ENCODE data around the gene RPS18. TPM values are rescaled to one million over a fixed set of nuclear protein-coding genes. Genes with fewer than 3 reads are reported as not detected.
"Not testable (repeated sequence)": the region's sequence is repeated elsewhere in the genome, so short reads cannot be mapped to it uniquely, and the experiment has no call there.

RPS18 gene
- polyA plus RNA-seq (2014; cell fraction: cytosol; rRNA removed) = 7,428 and 7,555 TPM in 2 replicates
- 3,035 and 5,193 TPM in 2 replicates for polyA plus RNA-seq (2014; cell fraction: nucleus; rRNA removed)

DNA sequence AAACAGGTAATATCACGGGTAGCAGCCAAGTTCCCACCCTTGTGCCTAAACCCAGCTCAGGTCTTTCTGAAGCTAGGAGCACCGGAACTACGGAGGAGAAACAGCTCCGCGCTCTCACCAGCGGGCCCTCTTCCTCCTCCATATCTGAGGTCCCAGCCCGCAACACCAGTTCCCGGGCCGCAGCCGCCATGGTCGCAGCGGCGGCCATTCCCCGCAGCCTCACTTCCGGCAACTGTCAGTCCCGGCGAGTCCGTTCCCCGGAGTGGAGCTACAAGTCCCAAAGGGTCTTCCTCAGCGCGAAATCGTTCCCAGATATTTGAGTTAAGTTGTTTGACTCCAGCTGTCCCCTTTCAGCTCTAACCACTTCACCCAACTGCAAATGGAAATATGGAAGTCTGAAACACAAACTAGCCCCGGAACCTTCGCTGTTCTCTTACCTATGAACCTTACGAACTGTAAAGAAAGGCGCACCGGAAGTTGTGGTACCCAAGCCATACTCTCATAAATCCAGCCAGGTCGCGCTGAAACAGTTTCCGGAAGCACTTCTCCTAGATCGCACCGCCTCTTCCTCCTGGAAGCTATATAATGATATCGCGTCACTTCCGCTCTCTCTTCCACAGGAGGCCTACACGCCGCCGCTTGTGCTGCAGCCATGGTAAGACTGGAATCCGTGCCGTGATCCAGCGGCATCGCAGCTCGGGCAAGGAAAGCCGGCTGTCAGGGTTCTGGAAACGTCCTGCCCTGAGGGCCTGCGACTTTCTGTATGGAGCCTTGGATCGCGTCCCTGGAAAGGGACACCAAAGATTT, at the start of gene RPS18, which contains the start of gene VPS52:
Gene RPS18 (plus strand): TSS at position 608 of the 807 bp plus-strand sequence. CDS start 45 bp downstream, at position 653.
Gene VPS52 (minus strand): TSS at position 409 of the 807 bp plus-strand sequence. CDS start 201 bp downstream, at position 208.
- DNase-seq (ENCODE audit: low spot score) = peak; percentile 99

DNA sequence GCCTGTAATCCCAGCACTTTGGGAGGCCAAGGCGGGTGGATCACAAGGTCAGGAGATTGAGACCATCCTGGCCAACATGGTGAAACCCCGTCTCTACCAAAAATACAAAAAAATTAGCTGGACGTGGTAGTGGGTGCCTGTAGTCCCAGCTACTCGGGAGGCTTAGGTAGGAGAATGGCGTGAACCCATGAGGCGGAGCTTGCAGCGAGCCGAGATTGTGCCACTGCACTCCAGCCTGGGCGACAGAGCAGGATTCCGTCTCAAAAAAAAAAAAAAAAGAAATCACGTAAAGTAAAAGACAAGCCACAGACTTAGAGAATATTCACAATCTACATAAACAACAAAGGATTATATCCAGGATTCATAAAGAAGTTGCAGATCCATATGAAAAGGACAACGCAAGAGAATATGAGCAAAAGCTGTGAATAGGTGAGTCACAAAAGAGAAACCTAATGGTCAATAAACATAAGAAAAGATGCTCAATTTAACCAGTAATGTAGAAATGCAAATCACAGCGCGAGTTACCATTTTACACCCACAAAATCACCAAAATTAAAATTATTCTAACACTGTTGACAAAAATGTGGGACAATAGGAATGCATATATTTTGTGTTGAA, 45.3 kb upstream of the RPS18 start:
- not testable (repeated sequence) for DNase-seq (ENCODE audit: low spot score)

DNA sequence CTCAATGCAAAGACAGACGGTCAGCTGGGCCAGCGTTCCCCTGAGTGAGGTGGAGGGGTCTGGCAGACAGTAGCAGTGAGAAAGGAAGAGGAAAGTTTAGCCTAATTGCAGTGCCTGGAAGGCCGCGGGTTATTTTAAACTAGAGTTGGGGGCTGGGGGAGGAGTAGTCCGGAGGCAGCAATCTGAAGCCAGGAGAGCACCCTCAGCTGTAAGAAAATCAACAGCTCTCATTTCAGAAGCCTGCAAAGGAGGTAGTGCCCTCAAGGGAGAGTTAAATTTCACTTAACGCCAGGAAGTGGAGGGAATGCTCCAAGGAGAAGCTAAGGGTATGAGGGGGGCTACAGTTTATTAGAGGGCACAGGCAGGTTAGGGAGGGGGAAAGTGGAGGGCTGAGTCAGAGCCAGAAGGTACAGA, 36.6 kb upstream of the RPS18 start:
- no peak for DNase-seq (ENCODE audit: low spot score)

DNA sequence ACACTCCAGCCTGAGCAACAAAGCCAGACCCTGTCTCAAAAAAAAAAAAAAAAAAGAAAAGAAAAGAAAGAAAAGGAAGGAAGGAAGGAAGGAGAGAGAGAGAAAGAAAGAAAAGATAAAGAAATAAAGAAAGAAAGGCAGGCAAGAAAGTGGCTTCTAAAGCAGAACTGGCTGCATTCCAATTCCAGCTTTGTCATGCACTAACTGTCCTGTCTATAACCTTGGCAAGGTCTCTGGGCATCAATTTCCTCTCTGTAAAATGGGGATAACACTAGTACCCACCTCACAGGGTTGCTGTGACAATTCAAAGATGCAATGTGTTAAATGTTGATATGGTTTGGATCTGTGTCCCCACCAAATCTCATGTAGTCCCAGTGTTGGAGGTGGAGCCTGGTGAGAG, 35.5 kb upstream of the RPS18 start:
- DNase-seq (ENCODE audit: low spot score) = no peak

DNA sequence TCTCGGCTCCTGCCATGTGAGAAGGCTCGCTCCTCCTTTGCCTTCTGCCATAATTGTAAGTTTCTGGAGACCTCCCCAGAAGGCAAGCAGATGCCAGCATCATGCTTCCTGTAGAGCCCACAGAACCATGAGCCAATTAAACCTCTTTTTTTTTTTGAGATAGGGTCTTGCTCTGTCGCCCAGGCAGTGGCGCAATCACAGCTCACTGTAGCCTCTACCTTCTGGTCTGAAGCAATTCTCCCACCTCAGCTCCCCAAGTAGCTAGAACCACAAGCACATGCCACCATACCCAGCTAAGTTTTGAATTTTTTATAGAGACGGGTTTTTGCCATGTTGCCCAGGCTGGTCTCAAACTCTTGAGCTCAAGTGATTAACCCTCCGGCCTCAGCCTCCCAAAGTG, 35.0 kb upstream of the RPS18 start:
- DNase-seq (ENCODE audit: low spot score) = no peak

DNA sequence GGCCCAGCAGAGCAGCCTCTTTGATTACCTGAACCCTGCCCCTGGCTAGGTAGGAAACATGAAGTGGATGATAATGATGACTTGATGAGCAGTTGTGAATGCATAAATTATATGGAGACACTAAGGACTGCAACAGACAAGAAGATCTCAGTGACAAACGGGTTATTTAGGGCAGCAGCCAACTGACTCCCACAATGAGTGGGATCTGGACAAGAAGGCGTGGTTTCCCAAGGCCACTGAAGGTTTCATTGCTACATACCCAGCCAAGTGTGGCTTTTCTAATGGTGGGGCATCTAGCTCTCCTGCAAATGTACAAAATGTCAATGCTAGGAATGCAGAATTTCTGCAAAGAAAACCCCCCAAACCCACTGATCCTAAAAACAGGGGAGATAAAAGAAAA, 34.1 kb upstream of the RPS18 start:
- DNase-seq (ENCODE audit: low spot score) = no peak

DNA sequence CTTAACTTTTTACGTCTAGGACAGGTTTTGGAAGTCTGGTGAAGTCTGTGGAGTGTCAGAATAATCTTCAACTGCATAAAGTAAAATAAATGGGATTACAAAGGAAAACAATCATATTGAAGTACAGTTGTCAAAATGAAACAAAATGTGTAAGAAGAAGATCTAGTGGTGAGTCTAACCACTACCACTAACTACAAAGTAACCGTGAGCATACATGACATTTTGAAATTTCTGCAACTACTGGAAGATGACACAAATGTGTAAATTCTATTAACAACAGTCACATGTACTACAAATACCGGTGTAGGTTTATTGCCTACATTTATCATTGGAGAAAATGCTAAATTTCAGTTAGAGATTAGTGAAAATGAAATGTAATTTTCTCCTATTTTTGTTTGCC, 29.9 kb upstream of the RPS18 start:
- DNase-seq (ENCODE audit: low spot score) = no peak

DNA sequence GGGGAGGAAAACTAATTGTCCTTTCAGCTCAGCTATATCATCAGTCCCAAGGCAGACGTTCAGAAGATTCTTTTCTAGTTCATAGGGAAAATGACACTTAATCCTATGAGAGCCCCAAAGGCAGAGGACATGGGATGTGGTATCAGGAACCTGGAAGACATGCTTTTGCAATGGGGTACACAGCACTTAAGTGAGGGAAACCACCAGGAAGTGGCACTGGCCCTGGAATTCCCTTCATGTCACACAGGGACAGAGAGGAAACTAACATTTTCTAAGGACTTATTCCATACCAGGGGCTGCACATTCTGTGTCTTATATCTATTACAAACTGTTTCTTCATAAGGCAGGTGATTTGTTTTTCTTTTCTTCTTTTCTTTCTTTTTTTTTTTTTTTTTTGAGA, 28.4 kb upstream of the RPS18 start:
- DNase-seq (ENCODE audit: low spot score) = no peak

DNA sequence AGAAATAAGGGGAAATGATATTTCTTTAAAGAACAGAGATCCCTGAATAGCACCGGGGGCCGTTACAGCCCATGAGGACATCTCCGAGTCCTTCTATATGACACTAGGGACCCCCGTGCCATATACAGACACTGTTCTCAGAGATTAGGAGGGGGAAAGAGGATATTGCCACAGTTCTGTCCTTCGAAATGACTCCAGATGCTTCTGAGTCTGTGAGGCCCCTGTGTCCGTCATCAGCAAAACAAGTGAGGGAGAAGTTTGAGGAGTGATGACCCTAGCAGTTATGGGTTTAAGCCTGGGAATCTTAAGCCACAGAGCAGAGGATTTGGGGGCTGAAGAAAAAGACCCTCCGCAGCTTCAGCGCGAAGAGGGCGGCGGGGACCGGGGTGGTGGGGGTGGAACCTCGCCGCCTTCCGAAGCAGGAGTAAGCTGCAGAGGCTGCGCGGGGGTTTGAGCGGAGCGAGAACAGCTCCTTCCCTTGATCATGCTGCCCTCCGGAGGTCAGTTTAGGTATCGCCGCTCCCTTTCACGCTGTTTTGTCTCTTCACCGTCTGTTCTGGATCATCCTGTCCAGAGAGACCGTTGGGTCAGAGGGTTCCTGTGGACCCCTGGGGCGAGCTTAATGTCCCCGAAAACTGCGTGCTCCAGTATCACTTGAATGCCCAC, 23.8 kb upstream of the RPS18 start:
- DNase-seq (ENCODE audit: low spot score) = peak; percentile 85

DNA sequence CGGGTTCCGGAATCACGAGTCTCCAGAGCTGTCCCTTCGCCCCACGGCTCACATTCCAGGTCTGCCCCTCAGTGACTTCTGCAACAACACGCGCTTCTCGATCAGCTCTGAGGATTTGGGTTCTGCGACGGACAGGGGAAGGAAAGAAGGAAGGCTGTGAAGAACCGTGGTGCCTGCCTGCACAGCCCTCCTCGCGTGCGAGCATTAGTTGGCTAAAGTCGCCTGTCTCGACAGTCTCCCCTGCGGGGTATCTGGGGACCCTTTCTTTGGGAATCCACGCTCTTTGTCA, 23.3 kb upstream of the RPS18 start:
- DNase-seq (ENCODE audit: low spot score) = no peak

DNA sequence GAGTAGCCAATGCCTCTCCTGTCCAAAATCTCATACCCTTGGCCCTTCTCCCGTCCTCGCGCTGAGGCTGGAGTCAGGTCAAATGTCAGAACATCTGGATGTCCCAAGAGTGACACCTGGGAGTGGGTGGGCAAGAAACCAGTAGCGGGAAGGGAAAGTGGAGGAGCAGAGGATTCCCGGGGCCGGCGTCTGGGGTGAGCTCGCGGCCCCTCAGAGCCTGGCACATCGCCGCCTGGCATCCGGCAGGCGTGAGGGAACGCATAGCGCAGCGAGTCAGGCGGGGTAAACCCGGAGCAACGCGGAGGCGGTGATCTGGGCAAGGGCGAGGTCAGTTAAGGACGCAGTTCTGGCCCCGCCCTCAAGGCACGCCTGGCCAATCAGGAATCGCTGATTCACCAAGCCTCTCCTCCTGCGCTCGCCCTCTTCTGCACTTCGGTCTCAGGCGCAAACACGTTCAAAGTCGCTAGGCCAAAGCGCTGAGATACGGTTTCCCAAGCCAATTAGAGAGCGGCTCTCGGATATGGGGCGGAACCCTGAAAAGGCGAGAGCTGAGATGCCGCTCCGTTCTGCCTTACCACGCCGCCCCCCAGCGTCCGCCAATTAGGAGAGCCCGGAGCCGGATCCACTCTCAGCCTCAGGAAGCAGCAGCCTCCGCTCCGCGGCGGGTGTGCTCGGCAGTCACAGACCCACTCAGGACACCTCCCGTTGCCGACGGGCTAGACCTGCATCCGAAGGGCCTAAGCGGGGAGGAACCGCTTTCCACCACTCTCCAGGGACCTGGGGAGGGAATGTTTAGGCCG, 22.7 kb upstream of the RPS18 start:
- peak; percentile 99 for DNase-seq (ENCODE audit: low spot score)

DNA sequence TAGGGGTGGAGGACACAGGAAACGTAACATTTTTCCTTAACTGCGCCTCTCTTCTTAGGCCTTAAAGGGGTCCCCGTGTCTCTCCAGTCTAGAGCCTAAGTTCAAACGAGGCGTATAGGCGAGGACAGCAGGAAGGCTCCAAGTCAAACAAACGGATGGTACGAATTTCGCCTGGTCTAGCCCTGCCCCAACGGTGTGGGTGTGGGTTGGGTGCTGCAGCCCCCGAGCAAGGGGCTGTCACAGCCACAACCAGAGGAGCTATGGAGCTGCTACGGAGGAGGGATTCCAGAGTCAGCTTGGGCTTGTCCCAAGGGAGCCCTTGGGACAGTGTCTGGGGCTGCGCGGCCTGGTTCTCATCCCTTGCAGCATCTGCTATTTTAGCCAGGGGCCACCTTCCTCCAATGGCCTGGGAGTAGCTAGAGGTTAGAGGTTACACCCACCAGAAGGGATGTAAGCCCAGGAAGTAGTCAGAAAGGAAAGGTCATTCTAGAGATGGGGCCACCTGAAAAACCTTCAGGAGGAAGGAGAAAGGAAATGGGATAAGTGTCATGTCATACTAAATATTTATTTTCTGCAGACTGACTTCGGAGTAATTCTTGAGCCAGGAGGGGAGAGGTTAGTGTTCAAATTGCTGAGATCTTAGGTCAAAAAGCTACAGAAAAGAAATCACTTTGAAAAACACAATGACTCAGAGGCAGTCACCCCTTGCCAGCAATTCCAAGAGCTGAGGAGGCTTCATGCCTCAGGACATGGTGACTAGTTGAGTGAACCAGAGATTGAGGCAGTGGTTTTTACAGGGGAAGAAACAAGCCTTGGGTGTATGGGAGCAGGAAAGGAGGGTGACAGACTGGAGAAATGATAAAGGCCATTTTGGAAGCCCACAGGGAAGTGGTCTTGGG, 21.9 kb upstream of the RPS18 start:
- DNase-seq (ENCODE audit: low spot score) = peak; percentile 87

DNA sequence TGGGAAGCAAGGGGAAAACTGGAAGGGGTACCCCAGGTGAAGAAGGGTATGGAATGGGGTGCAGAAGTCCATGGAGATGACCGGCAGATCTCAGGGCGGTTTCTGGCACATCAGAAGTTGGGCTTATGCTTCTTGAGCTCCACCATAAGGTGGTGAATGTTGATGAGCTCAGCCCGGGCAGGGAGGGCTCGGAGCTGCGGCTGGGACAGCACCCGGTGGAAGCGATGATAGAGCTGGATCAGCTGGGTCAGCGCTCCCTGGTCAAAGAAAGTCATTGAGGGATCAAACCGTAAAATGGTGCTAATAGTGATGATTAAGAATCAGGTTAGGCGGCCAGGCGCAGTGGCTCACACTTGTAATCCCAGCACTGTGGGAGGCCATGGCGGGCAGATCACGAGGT, 21.1 kb upstream of the RPS18 start:
- no peak for DNase-seq (ENCODE audit: low spot score)

DNA sequence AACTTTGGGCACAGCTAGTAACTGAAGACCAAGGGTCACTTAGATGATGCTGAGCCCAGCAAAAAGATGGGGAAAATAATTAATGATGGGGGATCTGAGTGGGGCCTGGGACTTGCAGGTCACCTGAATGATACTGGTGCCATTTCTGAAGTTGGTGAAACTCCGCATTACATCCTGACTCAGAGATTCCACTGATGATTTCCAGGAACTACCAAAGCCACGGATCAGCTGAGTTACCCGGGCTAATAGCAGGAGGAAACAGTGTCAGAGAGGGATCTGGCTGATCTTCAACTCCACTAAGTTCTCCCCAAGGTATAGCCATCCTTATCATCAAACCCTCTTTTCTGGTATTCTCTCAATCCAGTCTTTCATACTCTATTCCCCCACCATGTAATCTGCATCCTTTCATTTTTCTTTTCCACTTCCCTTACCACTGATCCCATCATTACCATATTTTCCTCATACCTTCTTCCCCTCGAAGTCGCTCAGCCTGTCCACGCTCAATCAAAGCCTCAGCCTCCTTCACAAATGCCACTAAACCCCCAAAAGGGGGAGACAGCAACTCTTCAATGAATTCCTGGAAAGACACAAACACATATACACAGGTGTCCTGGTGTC, 20.4 kb upstream of the RPS18 start:
- DNase-seq (ENCODE audit: low spot score) = no peak

DNA sequence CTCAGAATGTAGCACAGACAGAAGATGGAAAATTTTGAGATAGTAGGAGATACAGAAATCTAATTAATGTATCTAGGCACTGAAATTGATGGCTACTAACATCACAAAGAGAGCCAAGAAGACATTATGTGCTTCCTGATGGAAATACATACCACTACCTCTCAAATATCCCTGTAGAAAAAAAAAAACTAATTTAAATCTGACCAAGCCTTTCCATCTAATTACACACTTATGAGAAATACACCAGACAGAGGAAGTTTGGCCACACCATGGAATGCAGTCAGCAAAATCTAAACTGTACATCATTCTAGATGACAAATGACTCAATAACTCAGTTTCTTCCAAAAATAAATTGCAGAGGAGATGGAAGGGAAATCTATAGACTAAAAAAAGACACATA, 19.1 kb upstream of the RPS18 start:
- no peak for DNase-seq (ENCODE audit: low spot score)

DNA sequence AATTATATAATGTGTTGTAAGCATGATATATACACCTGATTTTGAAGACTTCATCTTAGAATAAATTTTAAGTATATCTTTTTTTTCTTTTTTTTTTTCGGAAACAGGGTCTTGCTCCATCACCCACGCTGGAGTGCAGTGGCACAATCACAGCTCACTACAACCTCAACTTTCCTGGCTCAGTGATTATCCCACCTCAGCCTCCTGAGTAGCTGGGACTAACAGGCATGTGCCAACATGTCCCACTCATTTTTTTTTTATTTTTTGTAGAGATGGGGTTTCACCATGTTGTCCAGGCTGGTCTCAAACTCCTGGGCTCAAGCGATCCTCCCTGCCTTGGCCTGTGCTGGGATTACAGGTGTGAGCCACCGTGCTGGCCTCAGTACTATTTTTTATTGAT, 17.3 kb upstream of the RPS18 start:
- no peak for DNase-seq (ENCODE audit: low spot score)

DNA sequence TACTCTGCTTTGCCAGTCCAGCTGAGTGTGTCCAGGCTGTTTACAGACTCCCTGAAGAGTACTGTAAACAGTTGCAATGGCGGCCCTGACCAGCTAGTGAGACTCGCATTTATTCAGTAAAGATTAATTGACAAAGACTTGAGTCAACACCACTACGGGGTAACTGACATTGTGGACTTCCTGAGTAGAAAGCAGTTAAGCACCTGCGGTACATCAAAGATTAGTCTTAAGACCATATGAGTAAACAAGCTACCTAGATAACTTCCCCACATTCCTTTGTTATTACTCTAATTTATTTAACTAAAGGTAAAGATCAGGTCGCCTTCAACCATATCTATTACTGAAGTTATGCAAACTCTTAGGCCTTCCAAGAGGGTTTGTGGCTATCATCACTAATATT, 12.8 kb upstream of the RPS18 start:
- DNase-seq (ENCODE audit: low spot score) = no peak

DNA sequence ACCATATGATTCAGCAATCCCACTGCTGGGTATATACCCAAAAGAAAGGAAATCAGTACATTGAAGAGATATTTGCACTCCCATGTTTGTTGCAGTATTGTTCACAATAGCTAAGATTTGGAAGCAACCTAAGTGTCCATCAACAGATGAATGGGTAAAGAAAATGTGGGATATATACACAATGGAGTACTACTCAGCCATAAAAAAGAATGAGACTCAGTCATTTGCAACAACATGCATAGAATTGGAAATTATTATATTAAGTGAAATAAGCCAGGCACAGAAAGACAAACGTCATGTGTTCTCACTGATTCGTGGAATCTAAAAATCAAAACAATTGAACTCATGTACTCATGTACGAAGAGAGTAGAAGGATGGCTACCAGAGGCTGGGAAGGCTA, 9.4 kb upstream of the RPS18 start:
- DNase-seq (ENCODE audit: low spot score) = not testable (repeated sequence)

DNA sequence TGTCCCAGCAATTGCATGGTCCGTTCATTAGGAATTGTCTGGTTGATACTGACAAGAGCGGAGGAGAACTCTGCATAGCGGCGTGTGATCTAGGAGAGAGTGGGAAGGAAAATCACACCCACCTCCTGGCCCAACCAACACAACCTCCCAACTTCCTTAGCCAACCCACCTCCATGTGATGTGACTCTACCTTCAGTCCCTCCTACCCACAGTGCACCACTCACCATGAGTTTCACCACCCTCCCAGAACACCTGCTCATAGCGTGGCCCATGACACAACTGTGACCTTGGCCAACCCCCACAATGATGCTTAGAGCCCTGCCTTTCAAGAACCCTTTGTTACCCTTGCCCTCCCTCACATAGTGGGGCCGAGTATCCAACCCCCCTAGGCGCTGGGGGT, 7.9 kb upstream of the RPS18 start:
- DNase-seq (ENCODE audit: low spot score) = no peak

DNA sequence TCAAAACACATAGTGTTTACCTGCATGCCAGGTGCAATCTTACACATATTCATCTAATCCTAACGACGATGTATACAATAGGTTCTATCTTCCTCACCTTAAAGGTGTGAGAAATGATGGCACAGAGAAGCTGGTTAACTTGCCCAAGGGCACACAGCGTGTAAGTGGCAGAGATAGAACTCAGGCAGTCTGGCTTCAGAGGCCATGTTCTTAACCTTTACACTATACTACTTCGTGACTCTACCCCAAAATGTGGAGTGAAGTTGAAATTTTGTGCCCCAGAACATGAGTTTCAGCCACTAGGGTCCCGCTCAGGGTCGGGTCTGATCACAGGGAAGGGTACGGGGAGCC, 783 bp upstream of the RPS18 start:
- DNase-seq (ENCODE audit: low spot score) = no peak

All from SK-N-DZ (cell line).